Activated CD8-positive, alpha-beta memory T cell treated with anti-CD3 and anti-CD28 coated beads for 1 hour (primary cell): ENCODE results near the gene NOL4L.

Experiments used
- DNase-seq, 2 donors: peaks; one replicate each; pipeline ENCODE4 v3.0.0-alpha.2; 2020; ENCODE audit warnings: low read depth in 1 of 2; ENCODE audit errors: extremely low read depth in 1 of 2

The NOL4L gene

DNA sequence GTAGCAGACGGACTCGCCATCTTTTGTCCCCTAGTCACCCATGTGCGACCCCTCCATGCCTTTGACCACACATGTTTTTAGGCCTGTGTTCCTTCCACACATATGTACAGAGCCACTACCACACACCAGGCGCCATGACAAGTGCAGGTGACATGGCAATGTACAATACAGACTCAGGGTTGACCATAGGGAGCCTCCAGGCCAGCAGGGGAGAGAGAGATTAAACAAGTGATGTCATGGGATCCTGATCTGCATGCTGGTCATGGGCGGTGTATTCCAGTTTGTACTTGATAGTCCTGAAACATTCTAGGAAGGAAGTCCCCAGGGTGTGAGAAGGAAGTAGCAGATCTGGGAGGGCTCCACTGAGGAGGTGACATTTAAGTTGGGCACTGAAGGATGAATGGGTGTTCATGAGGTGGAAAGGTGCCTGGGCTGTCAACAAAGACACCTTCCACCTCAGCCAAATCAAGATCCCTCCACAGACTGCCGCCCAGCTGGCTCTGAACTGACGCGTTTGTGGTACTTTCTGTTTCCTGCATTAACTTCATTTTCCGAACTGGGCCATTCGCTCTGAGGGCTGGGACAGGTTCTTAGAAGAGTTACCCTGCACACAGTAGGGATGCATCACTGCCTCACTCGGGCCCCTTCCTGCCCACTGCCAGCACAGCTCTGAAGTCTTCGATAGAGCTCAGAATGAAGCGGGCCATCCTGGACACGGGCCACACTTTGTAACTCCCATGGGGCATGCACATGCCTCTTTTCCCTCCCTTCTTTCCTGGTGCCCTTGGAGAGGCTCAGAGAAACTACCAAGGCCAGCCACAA is 94.0 kb downstream of the NOL4L start:
- no peak for DNase-seq

DNA sequence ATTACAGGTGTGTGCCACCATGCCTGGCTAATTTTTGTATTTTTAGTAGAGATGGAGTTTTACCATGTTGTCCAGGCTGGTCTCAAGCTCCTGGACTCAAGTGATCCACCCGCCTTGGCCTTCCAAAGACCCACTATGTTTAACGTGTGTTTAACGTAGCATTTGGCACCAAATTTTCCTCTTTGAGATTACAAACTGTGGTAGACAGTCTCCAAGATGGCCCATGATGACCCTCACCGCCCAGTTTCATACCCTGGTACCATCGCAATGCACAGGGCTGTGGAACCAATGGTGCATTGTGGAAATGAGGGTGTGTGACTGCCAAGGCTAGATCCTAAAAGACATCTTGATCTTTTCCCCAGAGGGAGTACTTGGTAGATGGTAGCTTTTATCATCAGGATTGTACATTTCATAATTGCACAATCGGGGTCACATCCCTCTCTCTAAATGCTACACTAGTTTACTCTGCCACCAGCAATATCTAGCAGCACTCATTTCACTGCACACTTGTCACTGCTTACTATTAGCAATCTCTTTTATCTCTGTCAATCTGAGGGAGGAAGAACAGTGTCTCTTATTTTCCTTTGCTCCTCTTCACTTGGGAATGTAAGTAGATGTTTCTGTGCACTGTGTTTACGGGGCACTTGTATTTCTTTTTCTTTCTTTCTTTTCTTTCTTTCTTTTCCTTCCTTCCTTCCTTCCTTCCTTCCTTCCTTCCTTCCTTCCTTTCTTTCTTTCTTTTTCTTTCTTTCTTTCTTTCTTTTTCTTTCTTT is 96.9 kb downstream of the NOL4L start:
- DNase-seq = no peak

DNA sequence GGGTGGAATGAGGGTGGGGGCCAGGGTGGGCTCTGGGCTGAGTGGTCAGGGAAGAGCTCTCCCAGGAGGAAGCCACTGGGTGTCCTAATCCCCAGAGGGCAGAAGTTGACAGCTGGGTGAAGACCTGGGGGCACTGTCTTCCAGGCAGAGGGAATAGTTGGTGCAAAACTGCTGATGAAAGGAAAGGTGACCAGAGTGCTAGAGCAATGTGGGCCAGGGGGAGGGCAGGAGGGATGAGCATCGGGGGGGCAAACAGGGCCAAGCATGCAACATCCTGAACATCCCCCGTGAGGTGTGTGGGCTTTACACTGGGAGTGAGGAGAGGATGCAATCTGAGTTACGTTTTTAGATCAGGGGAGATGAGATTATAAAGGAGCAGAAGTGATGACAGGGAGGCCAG is 97.8 kb downstream of the NOL4L start:
- no peak for DNase-seq

DNA sequence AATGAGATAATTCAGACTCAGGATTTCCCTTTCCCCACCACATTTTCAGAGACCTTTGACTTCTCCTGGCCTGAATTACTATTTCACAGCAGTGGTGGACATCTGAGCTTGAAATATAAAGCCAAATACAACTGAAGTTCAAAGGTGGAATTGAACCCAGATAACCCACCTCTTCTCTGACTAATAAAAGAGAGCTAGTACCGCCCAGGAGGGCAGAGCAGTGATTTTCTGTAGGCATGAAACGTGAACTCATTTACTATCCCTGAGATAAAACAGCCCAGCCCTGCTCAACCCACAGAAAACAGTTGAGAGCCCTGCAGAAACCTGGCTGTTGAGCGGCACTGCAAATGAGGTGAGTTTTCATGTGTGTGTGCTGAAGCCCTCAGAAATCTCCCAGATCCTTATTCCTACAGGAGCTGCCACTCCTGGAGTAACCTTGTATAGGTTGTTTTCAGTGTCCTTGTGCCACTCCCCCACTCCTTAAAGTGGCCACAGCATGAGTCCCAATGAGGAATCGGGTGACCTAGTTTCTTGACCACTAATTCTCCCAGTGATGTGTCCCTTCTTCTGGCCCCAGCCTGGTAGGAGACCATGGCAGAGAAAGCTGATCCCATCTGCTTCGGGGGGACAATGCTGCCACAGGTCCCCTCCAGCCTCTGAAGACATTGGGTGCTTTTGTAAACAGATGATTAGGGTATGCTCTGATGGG is 99.2 kb downstream of the NOL4L start:
- DNase-seq = no peak

DNA sequence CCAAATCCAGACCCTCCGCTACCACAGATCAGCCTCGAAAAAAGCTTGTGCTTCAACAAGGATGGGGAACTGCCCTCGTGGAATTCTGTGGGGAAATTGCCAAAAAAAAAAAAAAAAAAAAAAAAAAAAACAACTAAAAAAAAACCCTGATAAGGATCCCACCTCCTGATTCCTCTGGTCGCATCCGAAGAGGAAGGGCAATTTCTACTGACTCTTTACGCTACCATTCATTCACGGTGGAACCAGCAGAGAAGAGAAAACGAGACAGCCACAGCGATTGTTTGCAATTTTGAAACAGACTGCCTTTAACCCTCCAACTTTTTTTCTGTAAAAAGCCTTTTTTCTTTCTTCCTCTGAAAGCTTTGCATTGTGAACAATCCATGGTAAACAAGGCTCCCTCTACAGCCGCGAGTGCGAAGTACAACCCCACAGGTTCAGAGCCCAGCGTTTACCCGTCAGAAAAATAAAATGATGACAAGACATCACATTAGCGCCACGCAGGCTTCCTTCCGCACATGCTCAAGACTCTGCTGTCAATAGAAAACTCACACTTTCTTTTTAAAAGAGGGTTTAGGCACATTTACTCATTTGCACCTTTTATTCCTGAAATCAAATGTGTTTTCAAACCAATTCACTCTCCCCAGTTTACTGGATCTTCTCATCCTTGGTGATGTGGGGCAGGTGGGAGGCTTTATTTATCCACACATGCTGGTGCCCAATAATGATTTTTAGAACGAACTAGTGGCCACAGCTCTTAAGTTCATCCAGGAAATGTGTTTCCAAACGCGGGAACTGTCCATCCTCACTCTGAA is 100.0 kb downstream of the NOL4L start:
- peak; percentile 64 to 65 for DNase-seq

DNA sequence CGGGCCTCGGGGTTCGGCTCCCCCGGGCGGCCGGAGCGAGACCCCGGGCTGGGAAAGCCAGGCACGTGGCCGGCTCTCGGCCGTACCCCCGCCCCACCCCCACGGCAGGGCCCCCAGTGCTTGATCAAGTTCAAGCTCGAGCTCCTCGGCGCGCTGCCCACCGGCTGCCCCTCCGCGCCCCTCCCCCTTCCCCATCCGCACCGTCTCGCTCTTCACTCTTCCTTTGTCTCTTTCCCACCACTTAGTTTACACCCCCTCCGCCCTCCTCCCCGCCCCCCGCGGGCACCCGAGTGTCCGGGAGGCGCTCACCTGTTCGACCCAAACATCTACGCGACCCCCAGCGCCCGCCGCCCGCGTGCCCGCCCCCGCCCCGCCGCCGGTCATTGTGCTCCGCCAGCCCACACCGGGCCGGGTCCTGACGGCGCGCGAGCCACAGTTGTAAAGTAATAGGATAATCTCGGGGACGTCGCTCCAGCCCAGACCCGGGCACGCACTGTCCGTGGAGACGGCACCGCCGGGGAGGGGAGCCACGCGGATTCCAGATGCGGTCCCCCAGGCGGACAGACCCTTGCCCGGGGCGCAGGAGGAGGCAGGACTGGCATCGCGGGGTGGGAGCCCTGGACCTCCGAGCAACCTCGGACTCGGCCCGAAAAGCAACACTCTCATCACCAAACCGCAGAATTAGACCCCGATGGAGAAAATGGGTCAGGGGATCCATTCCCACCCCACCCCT is 100.7 kb downstream of the NOL4L start:
- no peak for DNase-seq

DNA sequence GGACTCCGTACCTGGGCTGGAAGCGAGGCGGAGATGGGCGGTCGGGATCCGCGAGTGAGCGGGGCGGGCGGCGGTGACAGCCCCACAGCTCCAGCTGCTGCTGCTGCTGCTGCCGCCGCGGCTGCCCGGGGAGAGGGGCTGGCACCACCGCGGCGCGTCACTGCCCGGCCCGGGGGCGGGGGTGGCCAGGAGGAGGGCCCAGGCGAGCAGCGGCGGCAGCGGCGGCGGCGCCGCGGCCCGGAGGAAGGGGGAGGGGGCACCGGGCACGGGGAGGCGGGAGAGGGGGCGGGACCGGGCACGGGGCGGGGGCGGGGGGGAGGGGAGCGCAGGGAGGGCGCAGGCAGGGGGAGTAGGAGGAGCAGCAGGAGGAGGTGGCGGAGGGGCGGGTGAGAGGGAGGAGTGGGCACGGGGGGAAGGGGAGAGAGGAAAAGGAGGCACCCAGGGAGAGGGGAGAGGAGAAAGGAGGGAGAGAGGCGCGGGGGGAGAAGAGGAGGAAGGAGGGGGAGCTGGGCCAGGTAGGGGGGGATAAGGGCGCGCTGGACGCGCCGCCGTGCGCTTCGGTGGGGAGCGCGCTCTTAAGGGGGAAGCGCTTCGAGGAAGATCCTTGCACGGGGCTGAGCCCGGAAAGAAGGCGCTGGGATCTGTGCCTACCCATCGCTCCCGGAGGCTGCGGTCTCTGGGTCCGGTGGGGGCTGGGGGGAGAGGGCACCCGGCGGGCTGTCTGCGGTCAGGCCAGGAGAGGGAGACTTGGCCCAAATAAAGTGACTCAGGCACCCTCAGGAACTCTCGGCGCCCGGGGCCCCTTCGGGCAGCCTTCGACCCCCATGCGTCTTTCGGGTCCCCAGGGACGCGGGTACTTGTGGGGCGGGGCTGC is 101.5 kb downstream of the NOL4L start:
- peak in 1 of 2 donors; percentile 57 for DNase-seq

DNA sequence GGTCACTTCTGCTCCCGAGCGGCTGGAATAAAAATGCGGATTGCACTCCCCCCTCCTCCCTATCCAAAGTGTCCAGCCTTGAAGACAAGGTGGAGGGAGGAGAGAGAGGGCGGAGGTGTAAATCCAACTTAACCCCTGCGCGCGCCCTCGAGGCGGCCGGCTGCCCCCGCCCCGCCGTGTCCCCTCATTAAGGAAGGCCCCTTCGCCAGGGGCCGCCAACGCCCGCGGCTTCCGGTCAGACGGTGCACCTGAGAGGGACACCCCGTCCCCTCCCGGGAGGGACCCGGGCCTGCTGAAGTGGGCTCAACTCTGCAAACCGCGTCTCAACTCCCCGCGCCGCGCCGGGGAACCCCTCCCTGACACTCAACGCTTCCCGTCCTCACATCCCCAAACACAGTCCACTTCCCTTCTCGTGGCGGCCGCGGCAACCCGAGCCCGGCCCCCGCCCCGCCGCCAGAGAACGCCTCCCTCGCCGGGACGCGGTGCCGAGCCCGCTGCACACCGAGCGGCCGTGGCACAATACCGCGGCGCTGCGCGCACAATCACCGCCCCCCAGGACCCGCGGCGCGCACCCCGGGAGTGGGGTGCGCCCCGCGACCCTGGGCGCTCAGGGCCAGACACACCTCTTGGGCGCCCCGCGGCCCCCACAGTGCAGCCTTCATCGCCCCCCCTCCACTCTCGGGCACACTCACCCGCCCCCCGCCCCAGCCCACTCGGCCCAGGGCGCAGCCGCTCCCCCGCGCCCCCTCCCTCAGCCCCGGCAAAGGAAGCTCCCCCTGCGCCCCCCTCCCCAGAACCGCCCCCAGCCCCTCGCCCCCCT is 102.5 kb downstream of the NOL4L start:
- no peak for DNase-seq

DNA sequence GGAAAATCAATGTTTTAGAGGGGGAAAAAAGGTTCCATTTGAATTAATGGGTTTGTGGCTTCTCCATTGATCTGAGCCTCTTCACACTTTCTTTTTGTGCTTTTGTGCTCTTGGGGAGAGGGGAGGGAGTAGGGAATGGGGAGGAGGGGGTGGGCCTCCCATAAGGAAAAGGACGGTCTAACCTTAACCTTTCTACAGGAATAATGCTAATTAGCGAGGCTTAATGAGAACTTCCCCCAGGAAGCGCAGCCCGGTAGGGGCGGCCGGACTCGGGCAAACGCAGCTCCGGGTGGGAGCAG is 103.0 kb downstream of the NOL4L start:
- no peak for DNase-seq

DNA sequence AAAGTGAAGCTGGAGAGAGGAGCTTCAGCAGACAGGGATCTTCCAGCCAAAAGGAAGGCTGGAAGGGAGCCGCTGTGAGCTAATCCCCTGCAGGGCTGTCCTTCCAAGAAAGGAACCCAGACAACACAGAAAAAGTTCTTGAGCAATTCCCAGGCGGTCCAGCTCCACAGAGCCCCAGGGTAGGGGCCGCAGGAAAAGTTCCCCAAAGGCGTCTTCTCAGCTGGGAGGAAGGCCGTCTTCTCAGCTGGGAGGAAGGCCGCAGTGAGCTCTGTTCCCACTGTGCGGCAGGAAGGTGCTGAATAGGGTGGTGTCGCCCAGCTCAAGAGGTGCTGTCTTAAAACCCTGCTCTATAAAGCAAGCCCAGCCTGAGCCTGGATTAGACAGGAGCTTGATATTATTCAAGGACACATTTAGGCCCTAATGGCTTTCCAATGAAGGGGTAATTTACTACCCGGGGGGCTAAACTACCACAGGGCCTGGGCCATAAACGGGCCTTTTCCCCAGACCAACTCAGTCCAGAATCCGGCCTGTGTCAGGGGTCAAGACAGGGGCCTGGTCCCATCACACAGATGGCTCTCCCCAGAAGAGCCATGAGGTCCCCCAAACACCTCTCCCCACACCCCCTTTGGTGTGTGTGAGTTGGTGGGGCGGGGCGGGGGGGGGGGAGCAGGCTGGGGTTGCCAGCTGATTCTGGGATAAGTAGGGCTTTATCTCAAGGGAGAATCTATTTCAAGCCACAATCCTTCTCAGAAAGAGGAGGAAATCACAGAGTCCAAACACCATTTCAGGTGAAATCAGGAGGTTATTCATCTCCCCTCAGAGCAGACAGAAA is 103.6 kb downstream of the NOL4L start:
- no peak for DNase-seq

DNA sequence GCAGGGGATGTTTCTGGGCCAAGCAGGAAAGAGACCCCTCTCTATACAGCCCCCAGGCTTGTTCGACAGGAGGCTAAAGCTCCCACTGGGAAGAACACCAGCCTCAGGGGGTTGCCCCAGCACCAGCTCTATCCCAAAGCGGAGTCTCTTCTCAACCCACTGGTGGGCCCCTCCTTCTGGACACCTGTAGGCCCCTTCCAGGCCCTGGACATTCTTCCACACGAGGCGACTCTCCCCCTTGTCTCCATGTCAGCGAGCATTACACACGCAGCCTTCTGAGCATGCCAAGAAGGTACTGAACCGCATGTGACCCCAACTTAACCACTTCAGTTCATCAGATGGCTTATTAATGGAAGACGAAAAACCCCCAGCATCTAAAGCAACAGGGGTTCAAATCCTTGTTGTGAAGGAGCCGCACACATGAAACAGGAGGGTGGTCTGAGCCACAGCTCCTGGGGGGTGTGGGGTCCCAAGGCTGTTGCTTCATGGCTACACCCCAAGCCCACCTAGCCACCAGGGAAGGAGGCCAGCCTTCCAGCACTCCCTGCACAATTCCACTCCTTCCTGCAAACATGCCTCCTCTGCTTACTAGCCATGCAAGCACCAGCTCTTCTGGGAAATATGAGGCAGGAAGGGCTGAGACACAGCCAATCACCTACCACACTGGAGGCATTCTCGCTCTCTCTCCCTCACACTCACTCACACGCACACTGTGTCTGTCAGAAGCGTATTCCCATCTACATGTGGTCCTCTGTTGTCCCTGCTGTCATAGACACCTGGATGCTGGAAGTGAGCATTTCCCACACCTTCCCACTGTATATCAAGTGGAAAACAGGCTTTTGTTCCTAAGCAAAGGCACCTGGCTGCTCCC is 104.5 kb downstream of the NOL4L start:
- no peak for DNase-seq

DNA sequence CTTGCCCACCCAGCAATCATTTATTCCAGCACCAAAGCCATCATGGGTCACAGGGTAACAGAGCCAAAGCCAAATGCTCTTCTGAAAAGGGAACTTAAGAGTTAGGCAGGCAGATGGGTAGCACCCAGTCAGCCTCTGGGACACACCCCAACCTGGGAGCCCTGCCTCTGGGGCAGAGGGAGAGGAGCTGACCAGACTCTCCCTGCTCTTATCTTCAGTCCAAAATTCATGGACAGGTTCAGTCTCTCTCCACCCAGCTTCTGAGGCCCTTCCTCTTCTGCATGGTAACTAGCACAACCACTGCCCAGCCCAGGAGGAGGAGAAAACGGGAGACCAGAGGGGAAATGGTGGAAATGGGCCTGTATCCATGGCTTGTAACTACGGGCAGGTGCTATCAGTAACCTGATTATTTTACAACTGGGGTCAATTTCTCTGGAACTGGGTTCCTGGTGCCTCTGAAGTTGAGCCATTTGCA is 105.4 kb downstream of the NOL4L start:
- no peak for DNase-seq

DNA sequence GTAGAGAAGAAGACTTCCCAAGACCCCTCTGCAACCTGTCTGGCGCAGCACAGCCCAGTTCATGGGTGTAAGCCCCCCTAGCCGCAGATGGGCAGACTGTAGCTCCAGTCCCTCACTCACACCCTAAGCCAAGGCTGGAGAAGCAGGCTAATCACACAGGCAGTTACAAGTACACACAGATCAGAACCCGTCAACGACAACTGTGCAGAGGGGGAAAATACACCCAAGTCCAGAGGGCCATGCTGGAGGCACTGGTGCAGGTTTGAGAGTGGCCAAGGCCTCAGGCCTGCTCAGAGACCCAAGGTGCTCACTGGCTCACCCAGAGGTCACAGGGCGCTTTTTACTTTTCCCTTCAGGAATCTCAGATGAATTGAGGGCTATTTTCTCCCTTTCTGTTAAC is 106.1 kb downstream of the NOL4L start:
- no peak for DNase-seq

DNA sequence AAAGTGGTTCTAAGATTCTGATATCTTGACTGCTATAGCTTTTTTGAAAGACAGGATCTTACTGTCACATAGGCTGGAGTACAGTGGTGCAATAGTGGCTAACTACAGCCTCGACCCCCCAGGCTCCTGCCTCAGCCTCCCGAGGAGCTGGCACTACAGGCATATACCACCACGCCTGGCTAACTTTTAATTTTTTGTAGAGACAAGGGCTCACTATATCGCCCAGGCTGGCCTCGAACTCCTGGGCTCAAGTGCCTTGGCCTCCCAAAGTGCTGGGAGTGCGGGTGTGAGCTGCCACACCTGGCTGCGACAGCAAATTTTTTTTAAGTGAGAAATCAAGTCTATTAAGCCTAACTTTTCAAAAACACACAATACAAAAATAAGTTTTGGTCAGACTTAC is 106.6 kb downstream of the NOL4L start:
- no peak for DNase-seq

DNA sequence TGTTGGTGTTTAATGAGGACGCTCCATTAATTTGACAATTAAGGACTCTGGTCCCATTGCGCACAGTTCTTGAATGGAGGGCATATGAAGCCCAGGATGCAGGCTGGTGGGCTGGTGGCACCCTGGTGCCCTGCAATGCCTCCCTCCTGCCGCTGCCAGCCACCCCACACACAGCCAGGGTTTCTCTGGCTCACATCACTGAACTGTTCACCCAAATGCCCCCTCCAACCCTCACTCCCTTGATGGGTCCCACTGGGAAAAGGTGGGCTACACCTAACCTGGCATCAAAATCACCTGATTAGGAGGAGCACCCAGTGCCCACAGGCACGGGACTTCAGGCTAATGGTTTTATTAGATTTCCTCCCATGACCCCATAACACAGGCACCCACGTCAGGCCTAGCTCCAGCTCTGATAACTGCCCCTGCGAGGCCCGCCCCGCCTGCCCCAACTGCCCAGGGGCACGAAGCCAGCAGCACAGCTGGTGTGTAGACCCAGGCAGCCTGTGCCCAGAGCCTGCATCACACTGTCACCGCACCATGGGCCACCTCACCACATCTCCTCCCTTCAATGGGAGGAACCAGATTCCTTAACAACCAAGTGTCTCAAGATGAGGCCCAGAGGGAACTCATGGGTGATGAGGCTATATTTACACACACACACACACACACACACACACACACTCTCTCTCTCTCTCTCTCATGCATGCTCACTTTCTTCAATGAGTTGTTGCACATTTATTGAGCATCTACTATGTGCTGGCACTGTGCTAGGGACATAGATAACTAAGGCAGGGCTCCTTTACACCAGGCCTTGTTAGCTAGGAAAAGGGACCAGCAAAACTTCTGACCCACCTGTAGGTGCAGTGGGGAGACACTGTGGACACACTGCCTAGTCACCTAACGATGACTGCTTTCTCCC is 107.3 kb downstream of the NOL4L start:
- DNase-seq = no peak
